Mesenteric fat pad (tissue), 1 donor: ENCODE data around the gene KCNC3. TPM values are rescaled to one million over a fixed set of nuclear protein-coding genes. Genes with fewer than 3 reads are reported as not detected.

Experiments used
- DNase-seq: peaks from one replicate; pipeline ENCODE4 v3.0.0-alpha.2; 2020; ENCODE audit warnings: low spot score
- total RNA-seq: library from RNA; stranded (reverse); fragmentation: NEBNext Ultra II Directional; extraction: Animal tissue kit (Norgen Biotek cat#: 25700); gene quantifications from one replicate; pipeline ENCODE4 v1.2.1, GENCODE V29; 2021
- donor health status: DM: yes; HTN: yes; CAD: no.

The KCNC3 gene
- total RNA-seq, 1 donor from 2014 or later, result 1.6 TPM

GRCh38 chr19:50280074-50280473 lies 49.1 kb downstream of the KCNC3 start:
- DNase-seq, result no peak

GRCh38 chr19:50277966-50278580 lies 51.1 kb downstream of the KCNC3 start:
- DNase-seq, result no peak

GRCh38 chr19:50276370-50277063 lies 52.7 kb downstream of the KCNC3 start:
- no peak for DNase-seq

GRCh38 chr19:50275577-50276368 lies 53.4 kb downstream of the KCNC3 start:
- no peak for DNase-seq

GRCh38 chr19:50273821-50274220 lies 55.4 kb downstream of the KCNC3 start:
- DNase-seq, result no peak

- DNase-seq, result no peak
These were observed 56.8 kb downstream of the KCNC3 start for GRCh38 chr19:50272263-50272897.

GRCh38 chr19:50269653-50270052 lies 59.5 kb downstream of the KCNC3 start:
- no peak for DNase-seq

GRCh38 chr19:50268501-50268900 lies 60.7 kb downstream of the KCNC3 start:
- no peak for DNase-seq

GRCh38 chr19:50268041-50268440 lies 61.1 kb downstream of the KCNC3 start:
- no peak for DNase-seq

- no peak for DNase-seq
These were observed 62.3 kb downstream of the KCNC3 start for GRCh38 chr19:50266896-50267295.

GRCh38 chr19:50266041-50266440 lies 63.1 kb downstream of the KCNC3 start:
- DNase-seq, result no peak

GRCh38 chr19:50264483-50265186 lies 64.5 kb downstream of the KCNC3 start:
- DNase-seq, result no peak

GRCh38 chr19:50263176-50263575 lies 66.0 kb downstream of the KCNC3 start:
- DNase-seq, result no peak

Other genes with a start within 250 kb of the KCNC3 start
- not detected for gene IZUMO2, start 166.1 kb downstream of the KCNC3 start, total RNA-seq
- gene MYH14, start 125.8 kb downstream of the KCNC3 start, total RNA-seq, result 26.4 TPM
- 0.22 TPM for gene NAPSA, start 36.3 kb upstream of the KCNC3 start, total RNA-seq
- gene NR1H2, start 47.1 kb upstream of the KCNC3 start, total RNA-seq, result 68.7 TPM
- gene POLD1, start 55.0 kb upstream of the KCNC3 start, total RNA-seq, result 13.9 TPM
- gene SPIB, start 89.6 kb upstream of the KCNC3 start, total RNA-seq, result not detected
- gene MYBPC2, start 103.5 kb upstream of the KCNC3 start, total RNA-seq, result not detected
- gene EMC10, start 147.1 kb upstream of the KCNC3 start, total RNA-seq, result 53.3 TPM
- 0.35 TPM for gene GARIN5A, start 147.5 kb upstream of the KCNC3 start, total RNA-seq
- 44.9 TPM for gene JOSD2, start 181.8 kb upstream of the KCNC3 start, total RNA-seq
- gene ASPDH, start 184.5 kb upstream of the KCNC3 start, total RNA-seq, result not detected
- gene LRRC4B, start 239.1 kb upstream of the KCNC3 start, total RNA-seq, result 1.6 TPM